Osteoblast (primary cell): ENCODE measurements around the gene RNF212. TPM values are rescaled to one million over a fixed set of nuclear protein-coding genes. Genes with fewer than 3 reads are reported as not detected.

Experiments used
- DNase-seq: peaks from one replicate; pipeline ENCODE4 v3.0.0; 2011; ENCODE audit warnings: low spot score, mixed read lengths; ENCODE audit not compliant: insufficient read length; ENCODE audit errors: missing footprints
- H2AFZ ChIP-seq: 2 replicates; pipeline ENCODE4 v1.6.0; 2011; ENCODE audit warnings: mild to moderate bottlenecking, low read length
- H3K27ac ChIP-seq: 2 replicates; pipeline ENCODE4 v1.5.1; 2011; ENCODE audit warnings: mild to moderate bottlenecking, low read depth, low read length, moderate library complexity
- H3K27me3 ChIP-seq: 2 replicates; pipeline ENCODE4 v1.6.0; 2012; ENCODE audit warnings: mild to moderate bottlenecking, control low read depth, inconsistent platforms, low read length, moderate library complexity; ENCODE audit not compliant: insufficient read depth
- H3K36me3 ChIP-seq: 2 replicates; pipeline ENCODE4 v1.5.1; 2011; ENCODE audit warnings: mild to moderate bottlenecking, low read length, control low read depth, moderate library complexity; ENCODE audit not compliant: insufficient read depth
- H3K4me1 ChIP-seq: 2 replicates; pipeline ENCODE4 v1.5.1; 2011; ENCODE audit warnings: mild to moderate bottlenecking, low read length, control low read depth, moderate library complexity; ENCODE audit not compliant: insufficient read depth
- H3K4me2 ChIP-seq: 2 replicates; pipeline ENCODE4 v1.6.0; 2011; ENCODE audit warnings: mild to moderate bottlenecking, low read length; ENCODE audit not compliant: insufficient read depth
- H3K4me3 ChIP-seq: fragments of 200-600 bp; sonication (generic); 3 replicates; pipeline ENCODE4 v1.5.1; 2012; ENCODE audit warnings: mild to moderate bottlenecking, low read length, inconsistent platforms; ENCODE audit not compliant: insufficient read depth
- H3K79me2 ChIP-seq: 2 replicates; pipeline ENCODE4 v1.6.0; 2012; ENCODE audit warnings: mild to moderate bottlenecking, low read length, control low read depth, inconsistent platforms; ENCODE audit not compliant: insufficient read depth
- H3K9me3 ChIP-seq: 2 replicates; pipeline ENCODE4 v1.5.1; 2011; ENCODE audit warnings: low read depth, low read length, control low read depth
- H4K20me1 ChIP-seq: 2 replicates; pipeline ENCODE4 v1.6.0; 2012; ENCODE audit warnings: mild to moderate bottlenecking, low read length, control low read depth; ENCODE audit not compliant: insufficient read depth
- total RNA-seq: library from RNA; depleted of rRNA; stranded (reverse); fragments of >200 nt; gene quantifications from 2 replicates; pipeline ENCODE4 v1.2.3, GENCODE V29; 2012
- TF ChIP-seq, protein P1 (sequence below): IDR thresholded peaks from 2 replicates; pipeline ENCODE4 v1.5.1; 2011; ENCODE audit warnings: mild to moderate bottlenecking, low read depth, low read length, moderate library complexity; ENCODE audit errors: extremely low read depth

RNF212 gene
- total RNA-seq, 1 donor, result 7.6 TPM

DNA sequence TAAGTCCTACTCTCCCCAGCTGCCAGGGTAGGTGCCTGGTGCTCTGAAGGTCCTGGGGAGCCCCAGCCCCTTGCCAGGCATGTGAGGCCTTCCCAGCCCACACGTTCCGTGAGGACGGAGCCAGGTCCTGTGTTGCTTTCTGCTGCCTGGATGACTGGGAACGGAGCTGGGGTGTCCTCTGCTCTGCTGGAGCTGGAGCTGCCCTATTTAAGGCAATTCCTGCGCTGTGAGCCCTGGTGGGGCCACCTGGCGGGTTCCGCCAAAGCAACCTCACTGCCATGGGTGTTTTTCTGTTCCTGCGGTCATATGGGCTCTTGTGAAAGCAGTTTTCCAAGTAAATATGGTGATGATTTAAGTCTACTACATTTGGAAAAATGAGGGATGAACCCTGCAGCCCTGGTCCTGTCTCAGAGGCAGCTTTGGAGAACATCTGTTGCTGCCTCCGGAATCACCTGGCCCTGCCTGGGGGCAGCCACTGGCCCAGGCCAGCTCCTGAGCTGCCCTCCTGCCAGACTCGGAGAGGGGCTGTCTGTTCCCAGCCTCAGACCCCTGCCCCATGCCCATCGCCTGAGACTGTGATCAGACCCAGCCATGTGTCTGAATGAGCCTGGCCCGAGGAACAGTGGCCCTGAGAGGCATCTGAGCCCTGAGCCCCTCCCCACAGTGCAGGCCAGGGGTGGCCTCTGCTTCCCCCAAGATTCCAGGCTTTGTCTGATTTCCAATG lies 68.7 kb downstream of the RNF212 start:
- H3K27ac ChIP-seq, result peak overlapping the region; percentile 98
- peak overlapping the region; percentile 80 for H3K4me2 ChIP-seq
- H3K36me3 ChIP-seq, result no peaks in the 10 kb centered on the region
- H2AFZ ChIP-seq, result peak overlapping the region; percentile 87
- TF ChIP-seq, protein P1, sequence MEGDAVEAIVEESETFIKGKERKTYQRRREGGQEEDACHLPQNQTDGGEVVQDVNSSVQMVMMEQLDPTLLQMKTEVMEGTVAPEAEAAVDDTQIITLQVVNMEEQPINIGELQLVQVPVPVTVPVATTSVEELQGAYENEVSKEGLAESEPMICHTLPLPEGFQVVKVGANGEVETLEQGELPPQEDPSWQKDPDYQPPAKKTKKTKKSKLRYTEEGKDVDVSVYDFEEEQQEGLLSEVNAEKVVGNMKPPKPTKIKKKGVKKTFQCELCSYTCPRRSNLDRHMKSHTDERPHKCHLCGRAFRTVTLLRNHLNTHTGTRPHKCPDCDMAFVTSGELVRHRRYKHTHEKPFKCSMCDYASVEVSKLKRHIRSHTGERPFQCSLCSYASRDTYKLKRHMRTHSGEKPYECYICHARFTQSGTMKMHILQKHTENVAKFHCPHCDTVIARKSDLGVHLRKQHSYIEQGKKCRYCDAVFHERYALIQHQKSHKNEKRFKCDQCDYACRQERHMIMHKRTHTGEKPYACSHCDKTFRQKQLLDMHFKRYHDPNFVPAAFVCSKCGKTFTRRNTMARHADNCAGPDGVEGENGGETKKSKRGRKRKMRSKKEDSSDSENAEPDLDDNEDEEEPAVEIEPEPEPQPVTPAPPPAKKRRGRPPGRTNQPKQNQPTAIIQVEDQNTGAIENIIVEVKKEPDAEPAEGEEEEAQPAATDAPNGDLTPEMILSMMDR, result no peak
- H3K79me2 ChIP-seq, result no peaks in the 10 kb centered on the region
- peaks cover 59% of the 10 kb centered on the region for H3K4me1 ChIP-seq
- DNase-seq, result no peak
- H3K27me3 ChIP-seq, result no peaks in the 10 kb centered on the region
- no peaks in the 10 kb centered on the region for H3K9me3 ChIP-seq
- no peaks in the 10 kb centered on the region for H4K20me1 ChIP-seq
- H3K4me3 ChIP-seq, result peak overlapping the region; percentile 59

DNA sequence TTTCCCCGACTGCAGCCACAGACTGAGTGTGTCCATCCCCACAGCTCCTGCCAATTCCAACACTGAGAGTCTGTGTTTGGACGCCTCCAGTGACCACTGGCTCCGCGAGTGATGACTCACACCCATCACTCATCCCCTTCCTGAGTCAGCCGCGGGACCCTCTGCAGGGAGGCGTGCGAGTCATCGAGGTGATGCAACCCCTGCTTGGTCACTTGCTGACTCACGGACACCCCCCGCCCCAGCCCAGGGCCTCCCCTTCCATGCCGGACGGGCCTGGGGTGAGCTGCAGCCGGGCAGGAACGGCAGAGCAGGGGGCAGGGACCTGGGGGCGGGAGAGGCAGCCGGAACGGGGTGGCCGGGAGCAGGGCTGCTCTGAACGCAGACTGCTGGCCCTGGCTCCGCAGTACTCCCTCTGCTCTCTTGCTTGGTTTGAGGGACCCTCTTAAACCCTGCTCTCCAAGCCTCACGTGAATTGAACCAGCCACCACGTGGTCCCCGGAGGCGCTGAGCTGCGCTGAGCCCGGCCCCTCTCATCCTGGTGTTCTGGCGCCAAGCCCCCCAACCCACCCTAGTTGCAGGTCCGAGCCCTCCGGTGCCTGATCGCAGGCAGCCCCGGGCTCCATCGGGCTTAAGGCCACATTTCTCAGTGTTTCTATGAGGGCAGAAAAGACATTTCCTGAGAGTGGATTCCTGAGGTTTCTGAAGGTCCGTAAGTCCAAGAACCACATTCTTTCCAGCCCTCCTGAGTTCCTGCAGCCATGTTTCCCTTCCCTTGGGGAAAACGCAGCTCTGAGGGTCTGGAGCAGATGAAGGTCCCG lies 69.5 kb downstream of the RNF212 start:
- Histone ChIP-seq H2AFZ (peak overlapping the region; percentile 87), H3K4me1 (peaks cover 65% of the 10 kb centered on the region), H3K79me2 (no peaks in the 10 kb centered on the region), H3K4me3 (peak overlapping the region; percentile 59), H3K27me3 (no peaks in the 10 kb centered on the region), H3K4me2 (peak overlapping the region; percentile 80), H3K27ac (peak overlapping the region; percentile 98), H3K9me3 (no peaks in the 10 kb centered on the region), H4K20me1 (no peaks in the 10 kb centered on the region), H3K36me3 (no peaks in the 10 kb centered on the region)
- TF ChIP-seq, protein P1, result no peak
- DNase-seq, result peak; percentile 100

DNA sequence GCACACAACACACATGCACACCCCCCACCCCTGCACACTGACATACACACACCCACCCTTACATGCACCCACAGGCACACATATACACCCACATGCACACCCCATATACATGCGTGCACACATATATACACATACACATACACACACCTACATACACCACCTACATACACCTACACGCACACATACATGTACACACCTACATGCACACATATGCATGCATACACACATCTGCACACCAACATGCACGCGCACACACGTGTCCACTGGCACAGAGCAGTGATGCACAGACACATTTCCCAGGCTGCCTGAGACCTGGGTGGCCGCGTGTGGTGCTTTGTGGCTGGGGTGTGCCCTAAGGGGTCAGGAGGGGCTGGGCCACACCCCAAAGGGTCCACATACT lies 70.2 kb downstream of the RNF212 start:
- H2AFZ ChIP-seq, result no peak overlapping the region
- no peaks in the 10 kb centered on the region for H4K20me1 ChIP-seq
- H3K4me3 ChIP-seq, result peak overlapping the region; percentile 30
- no peaks in the 10 kb centered on the region for H3K9me3 ChIP-seq
- peak overlapping the region; percentile 64 for H3K4me2 ChIP-seq
- TF ChIP-seq, protein P1, result no peak
- H3K36me3 ChIP-seq, result no peaks in the 10 kb centered on the region
- H3K4me1 ChIP-seq, result peaks cover 65% of the 10 kb centered on the region
- H3K79me2 ChIP-seq, result no peaks in the 10 kb centered on the region
- no peaks in the 10 kb centered on the region for H3K27me3 ChIP-seq
- H3K27ac ChIP-seq, result peak overlapping the region; percentile 58
- DNase-seq, result no peak

DNA sequence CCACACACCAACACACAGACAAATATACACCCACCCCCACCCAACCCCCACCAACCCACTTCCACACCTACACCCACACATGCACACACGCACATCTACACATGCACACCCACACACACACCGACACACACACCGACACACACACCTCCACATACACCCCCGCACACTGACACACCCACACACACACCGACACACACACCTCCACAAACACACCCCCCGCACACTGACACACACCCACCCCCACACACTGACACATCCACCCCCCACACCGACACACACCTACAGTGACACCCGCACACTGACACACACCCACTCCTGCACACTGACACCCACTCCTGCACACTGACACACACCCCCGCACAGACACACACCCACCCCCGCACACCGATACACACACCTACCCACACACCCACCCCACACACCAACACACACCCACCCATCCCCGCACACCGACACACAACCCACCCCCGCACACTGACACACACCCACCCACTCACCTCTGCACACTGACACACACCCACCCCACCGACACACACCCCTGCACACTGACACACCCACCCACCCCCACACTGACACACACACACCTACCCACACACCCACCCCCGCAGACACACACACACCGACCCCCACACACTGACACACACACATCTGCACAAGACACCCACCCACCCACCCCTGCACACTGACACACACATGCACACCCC lies 70.9 kb downstream of the RNF212 start:
- peaks cover 58% of the 10 kb centered on the region for H3K4me1 ChIP-seq
- no peaks in the 10 kb centered on the region for H3K27me3 ChIP-seq
- H3K4me3 ChIP-seq, result no peak overlapping the region
- TF ChIP-seq, protein P1, result no peak
- no peak overlapping the region for H2AFZ ChIP-seq
- no peak overlapping the region for H3K27ac ChIP-seq
- no peaks in the 10 kb centered on the region for H4K20me1 ChIP-seq
- H3K9me3 ChIP-seq, result no peaks in the 10 kb centered on the region
- no peaks in the 10 kb centered on the region for H3K79me2 ChIP-seq
- H3K4me2 ChIP-seq, result no peak overlapping the region
- no peak for DNase-seq
- no peaks in the 10 kb centered on the region for H3K36me3 ChIP-seq
